Body of pancreas (tissue), 4 donors: ENCODE measurements around the gene LCE6A. TPM values are rescaled to one million over a fixed set of nuclear protein-coding genes. Genes with fewer than 3 reads are reported as not detected.

Source experiments
- ATAC-seq: fragments of 150-250 bp; one replicate; pipeline ENCODE4 v1.9.1; 2016
- DNase-seq, 4 donors: peaks; one replicate each; pipeline ENCODE4 v3.0.0-alpha.2; 2019
- H3K27ac ChIP-seq, 4 donors: fragments of 200-600 bp; sonication (generic); 1 replicate in 3 of 4; 2 replicates in 1 of 4; pipeline versions ENCODE4 v1.5.1 to v1.6.1; 2016 to 2019; ENCODE audit warnings: mild to moderate bottlenecking in 1 of 4, mixed read lengths in 1 of 4, moderate library complexity in 1 of 4
- H3K27me3 ChIP-seq, 2 donors: fragments of 200-600 bp; sonication (generic); one replicate each; pipeline ENCODE4 v1.6.0; 2016; ENCODE audit warnings: mild to moderate bottlenecking in 1 of 2
- H3K36me3 ChIP-seq, 2 donors: fragments of 200-600 bp; sonication (generic); replicated peaks in 1 of 2; 2 replicates each; pipeline ENCODE4 v1.5.1; 2016; ENCODE audit warnings: low read depth in 2 of 2; ENCODE audit not compliant: insufficient read depth in 1 of 2
- H3K4me1 ChIP-seq: fragments of 200-600 bp; sonication (generic); one replicate; pipeline ENCODE4 v1.6.0; 2016
- H3K4me3 ChIP-seq, 2 donors: fragments of 200-600 bp; sonication (generic); 1 replicate in 1 of 2; 2 replicates in 1 of 2; pipeline ENCODE4 v1.5.1; 2016 to 2019
- H3K9me3 ChIP-seq, 3 donors: fragments of 200-600 bp; sonication (generic); 1 replicate in 2 of 3; 2 replicates in 1 of 3; pipeline ENCODE4 v1.5.1; 2016
- POLR2A ChIP-seq, 3 donors: fragments of 450-650 bp; IDR thresholded peaks; one replicate each; pipeline ENCODE4 v1.6.1; 2016; ENCODE audit warnings: antibody characterized with exemption in 3 of 3, mild to moderate bottlenecking in 2 of 3
- WGBS, 2 donors: methylation state at CpG; one replicate each; pipeline ENCODE4 v1.1.5; 2017; 5-methylcytosine and 5-hydroxymethylcytosine counted together
- intact Hi-C: fragments of 100-400 bp; cut with DNase I; formaldehyde crosslinking; loops from one replicate; pipeline ENCODE4 v1.15.1; 2023
- total RNA-seq, 2 donors: library from RNA; depleted of rRNA; stranded (reverse); fragments of >200 nt; gene quantifications; one replicate each; pipeline ENCODE4 v1.1.0, GENCODE V29; 2016
- TF ChIP-seq, protein P1 (sequence below), 7 experiments: fragments of 450-650 bp in 4 of 7; fragments of 200-600 bp in 3 of 7; sonication (generic) in 3 of 7; IDR thresholded peaks; one replicate each; pipeline ENCODE4 v1.5.1; 2016 to 2019; ENCODE audit warnings: antibody characterized with exemption in 7 of 7

LCE6A gene
- total RNA-seq, 2 donors from 2014 or later = not detected

DNA sequence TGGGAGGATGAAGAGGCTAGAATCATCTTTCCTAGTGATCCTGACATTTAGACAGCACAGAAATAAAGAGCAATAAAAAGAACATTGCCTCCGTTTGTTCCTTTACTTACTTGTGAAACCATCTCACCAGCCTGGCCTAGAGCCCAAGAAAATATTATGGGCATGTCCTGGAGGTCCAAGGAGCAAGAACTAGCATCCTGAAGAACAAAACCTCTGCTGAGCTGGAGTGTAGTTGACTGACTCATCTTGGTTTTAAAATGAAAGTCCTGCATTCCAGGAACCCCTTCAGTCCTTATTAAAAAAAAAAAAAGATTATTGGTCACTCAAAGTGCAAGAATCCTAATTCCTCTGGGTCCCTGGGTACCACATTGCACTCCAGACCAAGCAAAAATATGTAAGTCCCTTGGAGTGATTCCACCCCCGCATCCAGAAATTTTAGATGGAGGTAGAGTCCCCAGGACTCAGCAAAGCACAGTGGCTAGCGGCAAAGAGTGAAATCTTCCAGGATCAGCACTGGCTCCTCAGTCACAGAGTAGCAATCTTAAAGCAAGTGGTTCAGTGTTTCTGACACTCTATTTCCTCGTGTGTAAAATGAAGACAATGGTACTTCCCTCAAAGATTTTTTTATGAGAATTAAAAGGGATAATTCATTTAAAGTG is 42.4 kb downstream of the LCE6A start:
- TF ChIP-seq POLR2A (IDR thresholded peaks at IDR 0.05) = no peak
- TF ChIP-seq, protein P1, sequence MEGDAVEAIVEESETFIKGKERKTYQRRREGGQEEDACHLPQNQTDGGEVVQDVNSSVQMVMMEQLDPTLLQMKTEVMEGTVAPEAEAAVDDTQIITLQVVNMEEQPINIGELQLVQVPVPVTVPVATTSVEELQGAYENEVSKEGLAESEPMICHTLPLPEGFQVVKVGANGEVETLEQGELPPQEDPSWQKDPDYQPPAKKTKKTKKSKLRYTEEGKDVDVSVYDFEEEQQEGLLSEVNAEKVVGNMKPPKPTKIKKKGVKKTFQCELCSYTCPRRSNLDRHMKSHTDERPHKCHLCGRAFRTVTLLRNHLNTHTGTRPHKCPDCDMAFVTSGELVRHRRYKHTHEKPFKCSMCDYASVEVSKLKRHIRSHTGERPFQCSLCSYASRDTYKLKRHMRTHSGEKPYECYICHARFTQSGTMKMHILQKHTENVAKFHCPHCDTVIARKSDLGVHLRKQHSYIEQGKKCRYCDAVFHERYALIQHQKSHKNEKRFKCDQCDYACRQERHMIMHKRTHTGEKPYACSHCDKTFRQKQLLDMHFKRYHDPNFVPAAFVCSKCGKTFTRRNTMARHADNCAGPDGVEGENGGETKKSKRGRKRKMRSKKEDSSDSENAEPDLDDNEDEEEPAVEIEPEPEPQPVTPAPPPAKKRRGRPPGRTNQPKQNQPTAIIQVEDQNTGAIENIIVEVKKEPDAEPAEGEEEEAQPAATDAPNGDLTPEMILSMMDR (IDR thresholded peaks at IDR 0.05) = no peak
- Histone ChIP-seq H3K36me3 (no peaks in the 10 kb centered on the region), H3K9me3 (no peaks in the 10 kb centered on the region), H3K27ac (no peak overlapping the region), H3K4me1 (no peaks in the 10 kb centered on the region), H3K27me3 (no peaks in the 10 kb centered on the region), H3K4me3 (no peak overlapping the region)
- intact Hi-C loops = no loop called here
- ATAC-seq = no peak
- 46 to 59% methylated on average over 4 of the region's 4 CpGs for WGBS, 2 donors
- DNase-seq = no peak

DNA sequence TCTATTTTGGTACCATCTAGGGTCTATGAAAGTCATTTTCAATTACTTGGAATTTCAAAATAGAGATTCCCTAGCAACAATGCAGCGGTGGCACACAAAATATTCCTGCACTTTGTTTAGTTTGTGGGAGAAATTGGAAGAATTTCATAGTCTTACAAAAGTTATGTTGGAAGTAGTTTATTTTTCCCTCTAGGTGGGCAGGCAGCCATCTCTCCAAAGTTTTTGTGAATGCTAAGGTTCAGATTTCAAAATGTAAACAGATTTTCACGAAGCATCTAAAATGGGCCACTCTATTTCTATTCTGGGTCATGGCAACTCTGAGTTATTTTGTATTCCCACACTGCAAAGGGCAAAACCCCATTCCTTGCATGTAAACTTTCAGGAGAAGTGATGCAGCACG is 43.4 kb downstream of the LCE6A start:
- no peak for ATAC-seq
- TF ChIP-seq POLR2A (IDR thresholded peaks at IDR 0.05) = no peak
- TF ChIP-seq, protein P1 (IDR thresholded peaks at IDR 0.05) = no peak

DNA sequence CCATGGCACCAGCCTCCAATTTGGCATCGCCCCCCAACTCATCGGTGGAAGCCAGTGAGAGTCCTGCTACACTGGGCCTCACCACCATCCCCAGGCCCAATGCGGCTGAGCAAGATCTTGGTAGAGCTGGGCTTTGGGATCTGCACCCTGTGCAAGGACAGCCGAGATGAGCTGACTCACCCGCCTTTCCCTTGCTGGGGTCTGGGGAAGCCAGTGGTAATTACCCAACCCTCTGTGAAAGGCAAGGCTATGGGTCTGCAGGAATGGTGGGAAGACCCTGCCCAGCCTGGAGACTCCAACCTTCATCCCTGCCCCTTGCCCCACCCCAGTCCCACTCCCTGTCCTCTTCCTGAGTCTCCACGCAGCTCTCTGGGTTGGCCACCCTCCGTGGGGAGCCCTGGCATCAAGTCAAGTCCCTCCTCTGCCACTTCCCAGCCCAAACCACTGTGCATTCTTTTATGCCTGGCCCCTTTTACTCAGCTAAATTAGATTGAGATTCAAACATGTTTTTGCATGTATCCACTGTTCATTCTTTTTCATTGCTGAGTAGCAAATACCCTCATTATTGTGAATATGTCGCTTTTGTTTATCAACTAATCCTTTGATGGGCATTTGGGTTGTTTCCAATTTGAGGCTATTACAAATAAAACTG is 44.2 kb downstream of the LCE6A start:
- WGBS, 2 donors = 47 to 56% methylated on average over 3 to 8 of the region's 8 CpGs
- Histone ChIP-seq H3K4me1 (no peaks in the 10 kb centered on the region), H3K27ac (no peak overlapping the region), H3K4me3 (no peak overlapping the region), H3K36me3 (no peaks in the 10 kb centered on the region), H3K9me3 (no peaks in the 10 kb centered on the region), H3K27me3 (no peaks in the 10 kb centered on the region)
- intact Hi-C loops = no loop called here
- ATAC-seq (no peak), DNase-seq (no peak)
- TF ChIP-seq POLR2A (IDR thresholded peaks at IDR 0.05) = no peak
- TF ChIP-seq, protein P1 (IDR thresholded peaks at IDR 0.05) = no peak

More for the DNA sequence above, 43.4 kb downstream of the LCE6A start:
- no peaks in the 10 kb centered on the region for H3K27me3 ChIP-seq
- intact Hi-C loops = no loop called here
- no peaks in the 10 kb centered on the region for H3K36me3 ChIP-seq
- no peaks in the 10 kb centered on the region for H3K4me1 ChIP-seq
- DNase-seq = no peak
- 33 to 36% methylated on average over 3 of the region's 3 CpGs for WGBS, 2 donors
- no peak overlapping the region for H3K27ac ChIP-seq
- H3K4me3 ChIP-seq = no peak overlapping the region
- H3K9me3 ChIP-seq = no peaks in the 10 kb centered on the region

GRCh38 chr1:152888126-152888525 is 45.5 kb downstream of the LCE6A start:
- DNase-seq (no peak), ATAC-seq (no peak)
- Histone ChIP-seq H3K9me3 (no peaks in the 10 kb centered on the region), H3K4me1 (no peaks in the 10 kb centered on the region), H3K36me3 (no peaks in the 10 kb centered on the region), H3K27me3 (no peaks in the 10 kb centered on the region), H3K27ac (no peak overlapping the region), H3K4me3 (no peak overlapping the region)
- intact Hi-C loops = no loop called here
- 80 to 95% methylated on average over 1 of the region's 1 CpG for WGBS, 2 donors
- TF ChIP-seq, protein P1 (IDR thresholded peaks at IDR 0.05) = no peak
- no peak for TF ChIP-seq POLR2A (IDR thresholded peaks at IDR 0.05)

Other genes with a start within 250 kb of the LCE6A start
- not detected for gene LCE3C, start 242.6 kb upstream of the LCE6A start, total RNA-seq
- not detected for gene LCE3B, start 229.0 kb upstream of the LCE6A start, total RNA-seq
- not detected for gene LCE3A, start 219.8 kb upstream of the LCE6A start, total RNA-seq
- gene LCE2D, start 179.5 kb upstream of the LCE6A start, total RNA-seq = not detected
- gene LCE2C, start 167.6 kb upstream of the LCE6A start, total RNA-seq = not detected
- gene LCE2B, start 156.7 kb upstream of the LCE6A start, total RNA-seq = not detected
- gene LCE2A, start 144.5 kb upstream of the LCE6A start, total RNA-seq = not detected
- not detected for gene LCE4A, start 134.7 kb upstream of the LCE6A start, total RNA-seq
- not detected for gene KPRP, start 84.8 kb upstream of the LCE6A start, total RNA-seq
- not detected for gene LCE1F, start 67.7 kb upstream of the LCE6A start, total RNA-seq
- gene LCE1E, start 56.6 kb upstream of the LCE6A start, total RNA-seq = not detected
- gene LCE1D, start 46.1 kb upstream of the LCE6A start, total RNA-seq = not detected
- gene LCE1C, start 36.2 kb upstream of the LCE6A start, total RNA-seq = not detected
- gene LCE1B, start 30.9 kb upstream of the LCE6A start, total RNA-seq = not detected
- not detected for gene LCE1A, start 15.4 kb upstream of the LCE6A start, total RNA-seq
- gene LCE7A, start 17.1 kb downstream of the LCE6A start, total RNA-seq = not detected
- not detected for gene SMCP, start 35.5 kb downstream of the LCE6A start, total RNA-seq
- not detected for gene IVL, start 65.7 kb downstream of the LCE6A start, total RNA-seq
- gene SPRR5, start 104.3 kb downstream of the LCE6A start, total RNA-seq = not detected
- not detected for gene SPRR4, start 127.8 kb downstream of the LCE6A start, total RNA-seq
- not detected for gene SPRR1A, start 141.2 kb downstream of the LCE6A start, total RNA-seq
- not detected for gene SPRR3, start 158.9 kb downstream of the LCE6A start, total RNA-seq
- gene SPRR1B, start 188.3 kb downstream of the LCE6A start, total RNA-seq = not detected
- gene SPRR2D, start 198.3 kb downstream of the LCE6A start, total RNA-seq = not detected
- gene SPRR2A, start 214.7 kb downstream of the LCE6A start, total RNA-seq = not detected
- gene SPRR2B, start 228.8 kb downstream of the LCE6A start, total RNA-seq = not detected